HepG2 (cell line): Measurements from ENCODE around the gene VSTM4. TPM values are rescaled to one million over a fixed set of nuclear protein-coding genes. Genes with fewer than 3 reads are reported as not detected.

Experiments
- ATAC-seq: fragments of 200-7000 bp; cut with Tn5 transposase; 3 replicates; pipeline ENCODE4 v1.9.1; 2020; ENCODE audit warnings: mild to moderate bottlenecking, moderate library complexity
- BruUV-seq: library from RNA; stranded (reverse); fragments of 400-500 nt; replicated peaks from 2 replicates; lab custom pipeline; 2021; lab: Mats Ljungman, UMichigan
- CTCF ChIA-PET: fragments of 300-600 bp; formaldehyde crosslinking; extraction: SDS; loops from one replicate; lab custom pipeline; 2021; ENCODE audit warnings: low total read pairs, inconsistent platforms, low intra/inter-chr PET ratio; lab: Yijun Ruan, JAX
- POLR2A ChIA-PET: fragments of 350-600 bp; sonication (Branson Sonifier 250); formaldehyde crosslinking; loops from one replicate; lab custom pipeline; 2020; ENCODE audit warnings: antibody characterized with exemption, inconsistent platforms; lab: Yijun Ruan, JAX
- DNase-seq: peaks from one replicate; pipeline ENCODE4 v3.0.0-alpha.2; 2015; ENCODE audit warnings: low spot score
- FAIRE-seq: peaks from 3 replicates; lab custom pipeline; 2011; peaks lifted over from hg19 to GRCh38; lab: Jason Lieb, UNC
- H2AFZ ChIP-seq: one replicate; pipeline ENCODE4 v1.6.1; 2011; ENCODE audit warnings: low read length, inconsistent platforms
- H3K27ac ChIP-seq: fragments of 300-600 bp; 3 replicates; pipeline ENCODE4 v1.8.0; 2011; ENCODE audit warnings: mixed run types, mild to moderate bottlenecking, mixed read lengths, low read length, inconsistent platforms; ENCODE audit not compliant: insufficient read depth; ENCODE audit errors: extremely low read length
- H3K27me3 ChIP-seq, 2 experiments: fragments of 200-600 bp in 1 of 2; 2 replicates in 1 of 2; 3 replicates in 1 of 2; pipeline versions ENCODE4 v1.6.0 to v1.8.0; 2011; ENCODE audit warnings: low read length in 2 of 2, mild to moderate bottlenecking in 2 of 2, moderate library complexity in 2 of 2, inconsistent platforms in 1 of 2; ENCODE audit not compliant: insufficient read depth in 2 of 2, control insufficient read depth in 1 of 2
- H3K36me3 ChIP-seq, 2 experiments: fragments of 200-600 bp in 1 of 2; replicated peaks in 1 of 2; 2 replicates in 1 of 2; 3 replicates in 1 of 2; pipeline versions ENCODE4 v1.5.1 to v1.8.0; 2011; ENCODE audit warnings: low read length in 2 of 2, inconsistent platforms in 1 of 2; ENCODE audit not compliant: insufficient read depth in 2 of 2, control insufficient read depth in 1 of 2
- H3K4me1 ChIP-seq: 2 replicates; pipeline ENCODE4 v1.5.1; 2012; ENCODE audit warnings: low read length, inconsistent platforms; ENCODE audit not compliant: insufficient read depth
- H3K4me2 ChIP-seq: 2 replicates; pipeline ENCODE4 v1.6.0; 2011; ENCODE audit warnings: low read depth, low read length, inconsistent platforms
- H3K4me3 ChIP-seq, 3 experiments: fragments of 200-600 bp in 1 of 3; sonication (generic), shearing (Covaris generic) in 1 of 3; replicated peaks in 1 of 3; 2 replicates each; pipeline ENCODE4 v1.5.1; 2011 to 2016; ENCODE audit warnings: low read length in 3 of 3, inconsistent platforms in 2 of 3, low read depth in 2 of 3, mild to moderate bottlenecking in 2 of 3, control low read depth in 1 of 3, mixed read lengths in 1 of 3; ENCODE audit not compliant: insufficient read depth in 1 of 3
- H3K79me2 ChIP-seq: one replicate; pipeline ENCODE4 v1.6.1; 2011; ENCODE audit warnings: low read length, inconsistent platforms; ENCODE audit not compliant: insufficient read depth
- H3K9ac ChIP-seq: 2 replicates; pipeline ENCODE4 v1.6.0; 2011; ENCODE audit warnings: mild to moderate bottlenecking, low read depth, low read length, inconsistent platforms; ENCODE audit not compliant: insufficient read depth
- H3K9me3 ChIP-seq: 2 replicates; pipeline ENCODE4 v1.5.1; 2012; ENCODE audit warnings: mild to moderate bottlenecking, low read length
- H4K20me1 ChIP-seq: 2 replicates; pipeline ENCODE4 v1.6.0; 2011; ENCODE audit warnings: inconsistent platforms, mild to moderate bottlenecking, low read length, moderate library complexity; ENCODE audit not compliant: insufficient read depth
- HNRNPL ChIP-seq: fragments of 200-400 bp; formaldehyde crosslinking; IDR thresholded peaks from 2 replicates; pipeline ENCODE4 v1.6.1; 2017; ENCODE audit warnings: mild to moderate bottlenecking, low read depth, low read length
- IRF2 ChIP-seq: IDR thresholded peaks from 2 replicates; pipeline ENCODE4 v1.6.1; 2018; ENCODE audit warnings: missing genetic modification reagents, missing compliant biosample characterization
- RBM39 ChIP-seq: fragments of 200-400 bp; formaldehyde crosslinking; IDR thresholded peaks from one replicate; pipeline ENCODE4 v1.6.1; 2018; ENCODE audit warnings: antibody characterized with exemption, mild to moderate bottlenecking, low read depth, low read length; ENCODE audit not compliant: poor library complexity, severe bottlenecking
- RNF219 ChIP-seq: sonication (generic); formaldehyde crosslinking; IDR thresholded peaks from 2 replicates; pipeline ENCODE4 v1.5.0; 2020; ENCODE audit warnings: mild to moderate bottlenecking, missing genetic modification reagents
- TIGD3 ChIP-seq: sonication (generic); formaldehyde crosslinking; IDR thresholded peaks from 2 replicates; pipeline ENCODE4 v1.5.1; 2020; ENCODE audit warnings: mild to moderate bottlenecking, missing genetic modification reagents, borderline replicate concordance
- ZFP37 ChIP-seq: sonication (generic); formaldehyde crosslinking; IDR thresholded peaks from 2 replicates; pipeline ENCODE4 v1.4.0; 2020; ENCODE audit warnings: missing genetic modification reagents, borderline replicate concordance
- ZKSCAN1 ChIP-seq: fragments of 150-350 bp; IDR thresholded peaks from 2 replicates; pipeline ENCODE4 v1.6.1; 2014; ENCODE audit warnings: low read length
- ZNF24 ChIP-seq: fragments of 450-650 bp; IDR thresholded peaks from 2 replicates; pipeline ENCODE4 v1.6.1; 2017; ENCODE audit warnings: antibody characterized with exemption, mild to moderate bottlenecking
- ZNF367 ChIP-seq: sonication (generic); formaldehyde crosslinking; IDR thresholded peaks from 2 replicates; pipeline ENCODE4 v1.4.0; 2020; ENCODE audit warnings: missing genetic modification reagents, borderline replicate concordance
- ZNF576 ChIP-seq: sonication (generic); formaldehyde crosslinking; IDR thresholded peaks from 2 replicates; pipeline ENCODE4 v1.4.0; 2020; ENCODE audit warnings: mild to moderate bottlenecking, missing genetic modification reagents
- ZNF589 ChIP-seq: sonication (generic); formaldehyde crosslinking; conservative IDR thresholded peaks from 2 replicates; pipeline ENCODE4 v1.8.0; 2022; ENCODE audit warnings: mild to moderate bottlenecking, moderate library complexity, missing genetic modification reagents
- ZNF720 ChIP-seq: sonication (generic); formaldehyde crosslinking; IDR thresholded peaks from 2 replicates; pipeline ENCODE4 v1.4.0; 2020; ENCODE audit warnings: missing genetic modification reagents
- ZNF746 ChIP-seq: sonication (generic); formaldehyde crosslinking; IDR thresholded peaks from 2 replicates; pipeline ENCODE4 v1.8.0; 2022; ENCODE audit warnings: mild to moderate bottlenecking, missing genetic modification reagents
- ZNF775 ChIP-seq: sonication (generic); formaldehyde crosslinking; IDR thresholded peaks from 2 replicates; pipeline ENCODE4 v1.4.0; 2020; ENCODE audit warnings: missing genetic modification reagents, mild to moderate bottlenecking, moderate library complexity, borderline replicate concordance
- ZNF784 ChIP-seq: sonication (generic); formaldehyde crosslinking; IDR thresholded peaks from 2 replicates; pipeline ENCODE4 v1.5.1; 2020; ENCODE audit warnings: missing genetic modification reagents, mild to moderate bottlenecking, borderline replicate concordance
- WGBS: methylation state at CpG from one replicate; pipeline ENCODE4 v1.1.6; 2017; ENCODE audit warnings: low lambda C conversion rate; 5-methylcytosine and 5-hydroxymethylcytosine counted together
- in situ Hi-C: cut with HindIII; loops from 2 replicates; pipeline ENCODE4 v1.10.0; 2017; ENCODE audit warnings: low pct_unique_long_range_greater_than_20kb; ENCODE audit not compliant: extremely low pct_ligation_motif_present
- intact Hi-C: fragments of 100-400 bp; cut with micrococcal nuclease; formaldehyde crosslinking; loops from one replicate; pipeline ENCODE4 v1.10.0; 2022; ENCODE audit not compliant: unreplicated experiment
- polyA plus RNA-seq, 8 experiments: library from polyadenylated mRNA; depleted of rRNA in 3 of 8; stranded (reverse) in 7 of 8; unstranded in 1 of 8; fragments of >200 nt; fragmentation: Illumina TruSeq in 4 of 8; extraction: Trizol in 4 of 8; gene quantifications; 2 replicates each; pipeline versions ENCODE4 v1.2.1 to v1.2.3, GENCODE V29; 2011 to 2016; ENCODE audit warnings: low read depth in 4 of 8, missing spikeins in 1 of 8, mixed read lengths in 1 of 8; ENCODE audit not compliant: insufficient read depth in 1 of 8
- total RNA-seq, 5 experiments: library from RNA; depleted of rRNA; stranded (reverse); fragments of >200 nt; fragmentation: Illumina TruSeq; extraction: Trizol; gene quantifications; 2 replicates each; pipeline ENCODE4 v1.2.3, GENCODE V29; 2016; ENCODE audit warnings: low read depth in 1 of 5

The VSTM4 gene
- total and polyA plus RNA-seq, 2 of the 13 experiments (the other 11 are each of a cell fraction or from before 2014, with no cell fraction given): not detected

GRCh38 chr10:48968036-48968435 lies 147.3 kb downstream of the VSTM4 start:
- H3K4me3 ChIP-seq: no peak overlapping the region
- TF ChIP-seq ZNF746 (CRISPR knock-in tag) (no peak), TIGD3 (no peak), ZFP37 (CRISPR knock-in tag) (no peak), ZNF367 (CRISPR knock-in tag) (no peak)
- TF ChIP-seq, all 625 proteins: peak for 0
- ChIA-PET POLR2A (no interaction called here), CTCF (no interaction called here)
- no peaks in the 10 kb centered on the region for H3K79me2 ChIP-seq
- intact Hi-C loops (no loop called here), in situ Hi-C loops (no loop called here)
- no peaks in the 10 kb centered on the region for H3K27me3 ChIP-seq
- no CpG with 5 or more reads among the region's 3 CpGs for WGBS
- H3K4me2 ChIP-seq: no peak overlapping the region
- H3K27ac ChIP-seq: no peak overlapping the region
- H3K9ac ChIP-seq: no peak overlapping the region
- FAIRE-seq (no peak), DNase-seq (no peak), ATAC-seq (no peak; the same call in 2 of the 3 replicates)
- no peak overlapping the region for H2AFZ ChIP-seq
- H3K36me3 ChIP-seq: no peaks in the 10 kb centered on the region
- H3K9me3 ChIP-seq: no peaks in the 10 kb centered on the region
- BruUV-seq: no TSS peak
- H4K20me1 ChIP-seq: 0 out of 2 replicates have a peak, but pooled peaks cover 2% of the 10 kb centered on the region
- no peaks in the 10 kb centered on the region for H3K4me1 ChIP-seq

- no peak overlapping the region for H3K4me3 ChIP-seq
- BruUV-seq: no TSS peak
- DNase-seq (no peak), ATAC-seq (no peak), FAIRE-seq (no peak)
- no peaks in the 10 kb centered on the region for H3K9me3 ChIP-seq
- no peak overlapping the region for H3K27ac ChIP-seq
- in situ Hi-C loops (no loop called here), intact Hi-C loops (no loop called here)
- H2AFZ ChIP-seq: no peak overlapping the region
- ChIA-PET POLR2A (no interaction called here), CTCF (no interaction called here)
- no peak overlapping the region for H3K9ac ChIP-seq
- no peaks in the 10 kb centered on the region for H3K27me3 ChIP-seq
- 0 out of 2 replicates have a peak, but pooled peaks cover 2% of the 10 kb centered on the region for H4K20me1 ChIP-seq
- no peaks in the 10 kb centered on the region for H3K79me2 ChIP-seq
- no peaks in the 10 kb centered on the region for H3K4me1 ChIP-seq
- H3K36me3 ChIP-seq: no peaks in the 10 kb centered on the region
- WGBS: 43% methylated on average over 4 of the region's 4 CpGs
- H3K4me2 ChIP-seq: no peak overlapping the region
- TF ChIP-seq ZNF24 (no peak), ZKSCAN1 (no peak), RNF219 (no peak), IRF2 (CRISPR knock-in tag) (no peak), RBM39 (no peak), ZNF720 (no peak), ZNF576 (no peak), ZNF589 (CRISPR knock-in tag) (no peak), ZNF784 (CRISPR knock-in tag) (no peak), HNRNPL (no peak), ZNF775 (no peak)
Observed at GRCh38 chr10:48965460-48965859, 149.9 kb downstream of the VSTM4 start.
